GM12892 (cell line): Measurements from ENCODE around the gene TMEM165.

Experiments used
- POLR2A ChIP-seq: IDR thresholded peaks from 2 replicates; pipeline ENCODE4 v1.6.1; 2011; ENCODE audit warnings: low read depth, low read length, control low read depth
- POLR2AphosphoS5 ChIP-seq: IDR thresholded peaks from 2 replicates; pipeline ENCODE4 v1.6.1; 2011; ENCODE audit warnings: low read depth, low read length, control low read depth

DNA sequence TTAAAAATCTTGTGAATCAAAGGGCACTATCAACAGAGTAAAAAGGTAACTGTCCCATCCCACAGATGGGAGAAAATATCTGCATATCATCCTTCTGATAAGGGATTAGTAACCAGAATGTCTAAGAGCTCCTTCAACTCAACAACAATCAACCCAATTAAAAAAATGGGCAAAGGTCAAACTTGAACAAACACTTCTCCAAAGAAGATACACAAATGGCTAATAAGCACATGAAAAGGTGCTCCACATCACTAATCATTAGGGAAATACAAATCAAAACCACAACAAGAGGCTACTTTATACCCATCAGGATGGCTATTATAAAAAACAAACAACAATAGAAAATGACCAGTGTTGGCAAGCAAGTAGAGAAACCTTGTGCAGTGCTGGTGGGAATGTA, 43.3 kb downstream of the TMEM165 start:
- TF ChIP-seq POLR2AphosphoS5 (no peak), POLR2A (no peak)
